Peyer's patch (tissue), 4 donors: ENCODE measurements around the gene PDCD1LG2.

ENCODE experiments used
- CTCF ChIP-seq, 6 experiments: fragments of 450-650 bp in 4 of 6; fragments of 200-600 bp in 2 of 6; sonication (generic) in 1 of 6; IDR thresholded peaks; one replicate each; pipeline ENCODE4 v1.5.1; 2017 to 2019; ENCODE audit warnings: antibody characterized with exemption in 6 of 6, mild to moderate bottlenecking in 3 of 6, moderate library complexity in 1 of 6
- POLR2A ChIP-seq, 2 donors: fragments of 450-650 bp; IDR thresholded peaks; one replicate each; pipeline ENCODE4 v1.5.1; 2017; ENCODE audit warnings: antibody characterized with exemption in 2 of 2, mild to moderate bottlenecking in 2 of 2, moderate library complexity in 2 of 2

GRCh38 chr9:5562806-5563416 lies 52.6 kb downstream of the PDCD1LG2 start:
- TF ChIP-seq CTCF (IDR thresholded peaks at IDR 0.05), result no peak
- no peak for TF ChIP-seq POLR2A (IDR thresholded peaks at IDR 0.05)
